GM23338 (cell line): ENCODE data around the gene NCOR2. TPM values are rescaled to one million over a fixed set of nuclear protein-coding genes. Genes with fewer than 3 reads are reported as not detected.

ENCODE experiments used
- ATAC-seq: fragments of 200-7000 bp; cut with Tn5 transposase; 3 replicates; pipeline ENCODE4 v1.9.1; 2020
- DNase-seq: peaks from one replicate; pipeline ENCODE4 v3.0.0-alpha.2; 2015; ENCODE audit warnings: low spot score
- H2AFZ ChIP-seq: fragments of 200-600 bp; sonication (generic); 2 replicates; pipeline ENCODE4 v1.8.0; 2016; ENCODE audit warnings: antibody characterized with exemption, mild to moderate bottlenecking, moderate library complexity
- H3F3A ChIP-seq: fragments of 200-600 bp; sonication (generic); replicated peaks from 2 replicates; pipeline ENCODE4 v1.8.0; 2017; ENCODE audit warnings: antibody characterized with exemption, mixed run types, low read depth
- H3K27ac ChIP-seq: fragments of 200-600 bp; sonication (generic); 2 replicates; pipeline ENCODE4 v1.6.1; 2016; ENCODE audit warnings: low read depth
- H3K27me3 ChIP-seq: fragments of 200-600 bp; sonication (generic); 2 replicates; pipeline ENCODE4 v1.8.0; 2016; ENCODE audit warnings: mild to moderate bottlenecking, mixed run types, moderate library complexity; ENCODE audit not compliant: insufficient read depth
- H3K36me3 ChIP-seq: fragments of 200-600 bp; sonication (generic); 2 replicates; pipeline ENCODE4 v1.8.0; 2016; ENCODE audit warnings: mild to moderate bottlenecking; ENCODE audit not compliant: insufficient read depth
- H3K4me1 ChIP-seq: fragments of 200-600 bp; sonication (generic); 2 replicates; pipeline ENCODE4 v1.8.0; 2016; ENCODE audit warnings: mild to moderate bottlenecking, moderate library complexity; ENCODE audit not compliant: insufficient read depth
- H3K4me2 ChIP-seq: fragments of 200-600 bp; sonication (generic); 2 replicates; pipeline ENCODE4 v1.7.1; 2017; ENCODE audit warnings: mixed run types
- H3K4me3 ChIP-seq: fragments of 200-600 bp; sonication (generic); 2 replicates; pipeline ENCODE4 v1.6.1; 2016; ENCODE audit warnings: mixed run types
- H3K79me2 ChIP-seq: fragments of 200-600 bp; sonication (generic); replicated peaks from 2 replicates; pipeline ENCODE4 v1.8.0; 2017; ENCODE audit warnings: mild to moderate bottlenecking; ENCODE audit not compliant: insufficient read depth
- H3K9me2 ChIP-seq: fragments of 200-600 bp; sonication (generic); 2 replicates; pipeline ENCODE4 v1.8.0; 2017; ENCODE audit not compliant: insufficient read depth
- H4K20me1 ChIP-seq: fragments of 200-600 bp; sonication (generic); replicated peaks from 2 replicates; pipeline ENCODE4 v1.8.0; 2017; ENCODE audit warnings: mild to moderate bottlenecking; ENCODE audit not compliant: insufficient read depth
- H3K27ac Mint-ChIP-seq: 2 replicates; pipeline ENCODE4 v1.8.0; 2020; ENCODE audit warnings: inconsistent platforms, mild to moderate bottlenecking, moderate library complexity, mixed read lengths
- H3K27me3 Mint-ChIP-seq: 3 replicates; pipeline ENCODE4 v1.8.0; 2022; ENCODE audit warnings: low read depth, mild to moderate bottlenecking, moderate library complexity, mixed read lengths, inconsistent platforms; ENCODE audit not compliant: insufficient read depth, poor library complexity
- H3K36me3 Mint-ChIP-seq: 3 replicates; pipeline ENCODE4 v1.8.0; 2021; ENCODE audit warnings: low read depth, mild to moderate bottlenecking, inconsistent platforms, moderate library complexity, mixed read lengths
- H3K4me1 Mint-ChIP-seq: 3 replicates; pipeline ENCODE4 v1.8.0; 2020; ENCODE audit warnings: mild to moderate bottlenecking, inconsistent platforms, mixed read lengths
- H3K4me3 Mint-ChIP-seq: 3 replicates; pipeline ENCODE4 v1.8.0; 2021; ENCODE audit warnings: moderate library complexity, mild to moderate bottlenecking, inconsistent platforms, mixed read lengths
- H3K9me3 Mint-ChIP-seq: 3 replicates; pipeline ENCODE4 v1.8.0; 2020; ENCODE audit warnings: moderate library complexity, mild to moderate bottlenecking, inconsistent platforms, mixed read lengths
- CREB1 ChIP-seq: fragments of 250-450 bp; sonication (Bioruptor Pico); IDR thresholded peaks from 2 replicates; pipeline ENCODE4 v1.5.0; 2020; ENCODE audit warnings: low read depth, mild to moderate bottlenecking, moderate library complexity
- EZH2 ChIP-seq: fragments of 200-600 bp; sonication (generic); IDR thresholded peaks from one replicate; pipeline ENCODE4 v1.8.0; 2017; ENCODE audit warnings: antibody characterized with exemption, mild to moderate bottlenecking, low read depth; ENCODE audit not compliant: unreplicated experiment
- EZH2phosphoT487 ChIP-seq: fragments of 200-600 bp; sonication (generic); IDR thresholded peaks from one replicate; pipeline ENCODE4 v1.8.1; 2018; ENCODE audit warnings: antibody characterized with exemption; ENCODE audit not compliant: unreplicated experiment
- JUNB ChIP-seq: IDR thresholded peaks from one replicate; pipeline ENCODE4 v1.6.1; 2016; ENCODE audit warnings: antibody characterized with exemption; ENCODE audit not compliant: unreplicated experiment
- NANOG ChIP-seq: IDR thresholded peaks from 2 replicates; pipeline ENCODE4 v1.6.1; 2016; ENCODE audit warnings: antibody characterized with exemption, borderline replicate concordance
- POLR2AphosphoS5 ChIP-seq: IDR thresholded peaks from 2 replicates; pipeline ENCODE4 v1.6.1; 2016; ENCODE audit warnings: antibody characterized with exemption, low read depth
- REST ChIP-seq: IDR thresholded peaks from one replicate; pipeline ENCODE4 v1.6.1; 2018; ENCODE audit warnings: antibody characterized with exemption; ENCODE audit not compliant: unreplicated experiment
- STAT1 ChIP-seq: IDR thresholded peaks from one replicate; pipeline ENCODE4 v1.6.1; 2016; ENCODE audit warnings: antibody characterized with exemption; ENCODE audit not compliant: unreplicated experiment
- ZNF114 ChIP-seq: fragments of 250-450 bp; sonication (Bioruptor Pico); IDR thresholded peaks from 2 replicates; pipeline ENCODE4 v1.5.0; 2020; ENCODE audit warnings: mild to moderate bottlenecking, moderate library complexity
- ZNF331 ChIP-seq: fragments of 250-450 bp; sonication (Bioruptor Pico); IDR thresholded peaks from 2 replicates; pipeline ENCODE4 v1.5.0; 2020; ENCODE audit warnings: low read depth, mild to moderate bottlenecking, moderate library complexity
- polyA plus RNA-seq: library from polyadenylated mRNA; unstranded; fragments of >200 nt; fragmentation: Nextera tagmentation; extraction: Ambion mirVana; gene quantifications from 2 replicates; pipeline ENCODE4 v1.2.1, GENCODE V29; 2016
- total RNA-seq: library from RNA; depleted of rRNA; stranded (reverse); fragments of >200 nt; shearing (Covaris generic); gene quantifications from 2 replicates; pipeline ENCODE4 v1.2.3, GENCODE V29; 2014
- TF ChIP-seq, protein P1 (sequence below): fragments of 250-450 bp; sonication (Bioruptor Pico); IDR thresholded peaks from 2 replicates; pipeline ENCODE4 v1.5.0; 2020; ENCODE audit warnings: mild to moderate bottlenecking, moderate library complexity
- TF ChIP-seq, protein P2 (sequence below), 2 experiments: fragments of 200-600 bp in 1 of 2; sonication (generic) in 1 of 2; conservative IDR thresholded peaks; 2 replicates each; pipeline versions ENCODE4 v1.5.1 to v1.6.1; 2016 to 2017; ENCODE audit warnings: antibody characterized with exemption in 2 of 2, low read depth in 2 of 2, mild to moderate bottlenecking in 2 of 2, moderate library complexity in 1 of 2
- TF ChIP-seq, protein P3 (sequence below): IDR thresholded peaks from 2 replicates; pipeline ENCODE4 v1.6.1; 2016; ENCODE audit warnings: antibody characterized with exemption

The NCOR2 gene
- total and polyA plus RNA-seq, 2 experiments from 2014 or later = 69.6 to 190 TPM

DNA sequence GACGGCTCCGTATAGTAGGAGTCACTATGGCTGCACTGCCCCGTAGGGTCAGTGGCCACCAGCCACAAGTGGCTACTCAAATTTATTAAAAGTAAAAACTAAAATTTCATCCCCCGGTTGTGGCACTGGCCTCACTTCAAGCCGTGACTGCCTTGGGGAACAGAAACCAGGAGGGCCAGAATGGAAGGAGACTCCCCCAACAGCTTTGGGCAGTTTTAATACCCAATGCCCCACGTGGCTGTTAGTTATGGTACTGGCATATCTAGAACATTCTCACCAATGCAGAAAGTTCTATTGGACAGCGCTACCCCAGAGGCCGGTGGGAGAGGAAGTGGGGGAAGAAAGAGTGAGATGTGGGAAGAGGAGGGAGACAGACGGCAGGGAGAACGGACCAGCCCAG, 6.2 kb downstream of the NCOR2 start:
- peak overlapping the region; percentile 68; the same call in 1 of the 2 replicates for H3K4me2 ChIP-seq
- H3K4me1 Mint-ChIP-seq = peaks cover 62% of the 10 kb centered on the region
- peaks cover 99% of the 10 kb centered on the region for H3K79me2 ChIP-seq
- DNase-seq (no peak), ATAC-seq (no peak)
- peaks cover 13% of the 10 kb centered on the region; the same call in 1 of the 2 replicates for H3F3A ChIP-seq
- H3K4me1 ChIP-seq = peaks cover 49% of the 10 kb centered on the region
- peak overlapping the region; percentile 15; the same call in 1 of the 2 replicates for H3K27ac Mint-ChIP-seq
- no peaks in the 10 kb centered on the region for H3K9me2 ChIP-seq
- H3K4me3 Mint-ChIP-seq = 0 out of 3 replicates have a peak overlapping the region, but pooled peaks have one; percentile 54
- no peak for TF ChIP-seq REST
- TF ChIP-seq, protein P1, sequence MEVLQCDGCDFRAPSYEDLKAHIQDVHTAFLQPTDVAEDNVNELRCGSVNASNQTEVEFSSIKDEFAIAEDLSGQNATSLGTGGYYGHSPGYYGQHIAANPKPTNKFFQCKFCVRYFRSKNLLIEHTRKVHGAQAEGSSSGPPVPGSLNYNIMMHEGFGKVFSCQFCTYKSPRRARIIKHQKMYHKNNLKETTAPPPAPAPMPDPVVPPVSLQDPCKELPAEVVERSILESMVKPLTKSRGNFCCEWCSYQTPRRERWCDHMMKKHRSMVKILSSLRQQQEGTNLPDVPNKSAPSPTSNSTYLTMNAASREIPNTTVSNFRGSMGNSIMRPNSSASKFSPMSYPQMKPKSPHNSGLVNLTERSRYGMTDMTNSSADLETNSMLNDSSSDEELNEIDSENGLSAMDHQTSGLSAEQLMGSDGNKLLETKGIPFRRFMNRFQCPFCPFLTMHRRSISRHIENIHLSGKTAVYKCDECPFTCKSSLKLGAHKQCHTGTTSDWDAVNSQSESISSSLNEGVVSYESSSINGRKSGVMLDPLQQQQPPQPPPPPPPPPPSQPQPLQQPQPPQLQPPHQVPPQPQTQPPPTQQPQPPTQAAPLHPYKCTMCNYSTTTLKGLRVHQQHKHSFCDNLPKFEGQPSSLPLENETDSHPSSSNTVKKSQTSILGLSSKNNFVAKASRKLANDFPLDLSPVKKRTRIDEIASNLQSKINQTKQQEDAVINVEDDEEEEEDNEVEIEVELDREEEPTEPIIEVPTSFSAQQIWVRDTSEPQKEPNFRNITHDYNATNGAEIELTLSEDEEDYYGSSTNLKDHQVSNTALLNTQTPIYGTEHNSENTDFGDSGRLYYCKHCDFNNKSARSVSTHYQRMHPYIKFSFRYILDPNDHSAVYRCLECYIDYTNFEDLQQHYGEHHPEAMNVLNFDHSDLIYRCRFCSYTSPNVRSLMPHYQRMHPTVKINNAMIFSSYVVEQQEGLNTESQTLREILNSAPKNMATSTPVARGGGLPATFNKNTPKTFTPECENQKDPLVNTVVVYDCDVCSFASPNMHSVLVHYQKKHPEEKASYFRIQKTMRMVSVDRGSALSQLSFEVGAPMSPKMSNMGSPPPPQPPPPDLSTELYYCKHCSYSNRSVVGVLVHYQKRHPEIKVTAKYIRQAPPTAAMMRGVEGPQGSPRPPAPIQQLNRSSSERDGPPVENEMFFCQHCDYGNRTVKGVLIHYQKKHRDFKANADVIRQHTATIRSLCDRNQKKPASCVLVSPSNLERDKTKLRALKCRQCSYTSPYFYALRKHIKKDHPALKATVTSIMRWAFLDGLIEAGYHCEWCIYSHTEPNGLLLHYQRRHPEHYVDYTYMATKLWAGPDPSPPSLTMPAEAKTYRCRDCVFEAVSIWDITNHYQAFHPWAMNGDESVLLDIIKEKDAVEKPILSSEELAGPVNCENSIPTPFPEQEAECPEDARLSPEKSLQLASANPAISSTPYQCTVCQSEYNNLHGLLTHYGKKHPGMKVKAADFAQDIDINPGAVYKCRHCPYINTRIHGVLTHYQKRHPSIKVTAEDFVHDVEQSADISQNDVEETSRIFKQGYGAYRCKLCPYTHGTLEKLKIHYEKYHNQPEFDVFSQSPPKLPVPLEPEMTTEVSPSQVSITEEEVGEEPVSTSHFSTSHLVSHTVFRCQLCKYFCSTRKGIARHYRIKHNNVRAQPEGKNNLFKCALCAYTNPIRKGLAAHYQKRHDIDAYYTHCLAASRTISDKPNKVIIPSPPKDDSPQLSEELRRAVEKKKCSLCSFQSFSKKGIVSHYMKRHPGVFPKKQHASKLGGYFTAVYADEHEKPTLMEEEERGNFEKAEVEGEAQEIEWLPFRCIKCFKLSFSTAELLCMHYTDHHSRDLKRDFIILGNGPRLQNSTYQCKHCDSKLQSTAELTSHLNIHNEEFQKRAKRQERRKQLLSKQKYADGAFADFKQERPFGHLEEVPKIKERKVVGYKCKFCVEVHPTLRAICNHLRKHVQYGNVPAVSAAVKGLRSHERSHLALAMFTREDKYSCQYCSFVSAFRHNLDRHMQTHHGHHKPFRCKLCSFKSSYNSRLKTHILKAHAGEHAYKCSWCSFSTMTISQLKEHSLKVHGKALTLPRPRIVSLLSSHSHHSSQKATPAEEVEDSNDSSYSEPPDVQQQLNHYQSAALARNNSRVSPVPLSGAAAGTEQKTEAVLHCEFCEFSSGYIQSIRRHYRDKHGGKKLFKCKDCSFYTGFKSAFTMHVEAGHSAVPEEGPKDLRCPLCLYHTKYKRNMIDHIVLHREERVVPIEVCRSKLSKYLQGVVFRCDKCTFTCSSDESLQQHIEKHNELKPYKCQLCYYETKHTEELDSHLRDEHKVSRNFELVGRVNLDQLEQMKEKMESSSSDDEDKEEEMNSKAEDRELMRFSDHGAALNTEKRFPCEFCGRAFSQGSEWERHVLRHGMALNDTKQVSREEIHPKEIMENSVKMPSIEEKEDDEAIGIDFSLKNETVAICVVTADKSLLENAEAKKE (CRISPR knock-in tag) = no peak
- no peak for TF ChIP-seq JUNB
- TF ChIP-seq, protein P2, sequence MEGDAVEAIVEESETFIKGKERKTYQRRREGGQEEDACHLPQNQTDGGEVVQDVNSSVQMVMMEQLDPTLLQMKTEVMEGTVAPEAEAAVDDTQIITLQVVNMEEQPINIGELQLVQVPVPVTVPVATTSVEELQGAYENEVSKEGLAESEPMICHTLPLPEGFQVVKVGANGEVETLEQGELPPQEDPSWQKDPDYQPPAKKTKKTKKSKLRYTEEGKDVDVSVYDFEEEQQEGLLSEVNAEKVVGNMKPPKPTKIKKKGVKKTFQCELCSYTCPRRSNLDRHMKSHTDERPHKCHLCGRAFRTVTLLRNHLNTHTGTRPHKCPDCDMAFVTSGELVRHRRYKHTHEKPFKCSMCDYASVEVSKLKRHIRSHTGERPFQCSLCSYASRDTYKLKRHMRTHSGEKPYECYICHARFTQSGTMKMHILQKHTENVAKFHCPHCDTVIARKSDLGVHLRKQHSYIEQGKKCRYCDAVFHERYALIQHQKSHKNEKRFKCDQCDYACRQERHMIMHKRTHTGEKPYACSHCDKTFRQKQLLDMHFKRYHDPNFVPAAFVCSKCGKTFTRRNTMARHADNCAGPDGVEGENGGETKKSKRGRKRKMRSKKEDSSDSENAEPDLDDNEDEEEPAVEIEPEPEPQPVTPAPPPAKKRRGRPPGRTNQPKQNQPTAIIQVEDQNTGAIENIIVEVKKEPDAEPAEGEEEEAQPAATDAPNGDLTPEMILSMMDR (conservative IDR thresholded peaks at IDR 0.05; ENCODE audit: low read depth in 2 of 2) = no peak
- TF ChIP-seq EZH2 = no peak
- no peak for TF ChIP-seq NANOG
- no peak for TF ChIP-seq POLR2AphosphoS5
- no peak for TF ChIP-seq STAT1
- TF ChIP-seq ZNF114 = no peak
- TF ChIP-seq ZNF331 (CRISPR knock-in tag) = no peak
- TF ChIP-seq, protein P3, sequence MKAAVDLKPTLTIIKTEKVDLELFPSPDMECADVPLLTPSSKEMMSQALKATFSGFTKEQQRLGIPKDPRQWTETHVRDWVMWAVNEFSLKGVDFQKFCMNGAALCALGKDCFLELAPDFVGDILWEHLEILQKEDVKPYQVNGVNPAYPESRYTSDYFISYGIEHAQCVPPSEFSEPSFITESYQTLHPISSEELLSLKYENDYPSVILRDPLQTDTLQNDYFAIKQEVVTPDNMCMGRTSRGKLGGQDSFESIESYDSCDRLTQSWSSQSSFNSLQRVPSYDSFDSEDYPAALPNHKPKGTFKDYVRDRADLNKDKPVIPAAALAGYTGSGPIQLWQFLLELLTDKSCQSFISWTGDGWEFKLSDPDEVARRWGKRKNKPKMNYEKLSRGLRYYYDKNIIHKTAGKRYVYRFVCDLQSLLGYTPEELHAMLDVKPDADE = no peak
- TF ChIP-seq EZH2phosphoT487 = no peak
- TF ChIP-seq CREB1 = no peak
- no peaks in the 10 kb centered on the region for H3K36me3 ChIP-seq
- H3K4me3 ChIP-seq = peak overlapping the region; percentile 38; the same call in 1 of the 2 replicates
- H2AFZ ChIP-seq = no peak overlapping the region
- peaks cover 14% of the 10 kb centered on the region for H3K27me3 Mint-ChIP-seq
- H3K36me3 Mint-ChIP-seq = peaks cover 6% of the 10 kb centered on the region
- no peaks in the 10 kb centered on the region for H3K9me3 Mint-ChIP-seq
- H3K27ac ChIP-seq = peak overlapping the region; percentile 85
- peaks cover 70% of the 10 kb centered on the region for H4K20me1 ChIP-seq
- H3K27me3 ChIP-seq = no peaks in the 10 kb centered on the region
